GM12872 (cell line): Measurements from ENCODE around the gene ABHD4.

Experiments
- CTCF ChIP-seq: IDR thresholded peaks from 3 replicates; pipeline ENCODE4 v1.5.1; 2011; ENCODE audit warnings: low read depth, mild to moderate bottlenecking, low read length, moderate library complexity; ENCODE audit not compliant: insufficient read depth

Gene ABHD4

GRCh38 chr14:22653012-22653621 lies 55.0 kb downstream of the ABHD4 start:
- TF ChIP-seq CTCF: peak; percentile 93

- TF ChIP-seq CTCF: no peak
Measured at GRCh38 chr14:22656226-22656625, 58.1 kb downstream of the ABHD4 start.

GRCh38 chr14:22656945-22657731 lies 59.0 kb downstream of the ABHD4 start:
- TF ChIP-seq CTCF: no peak

- TF ChIP-seq CTCF: peak; percentile 38; the same call in 1 of the 3 replicates
Measured at GRCh38 chr14:22657861-22658260, 59.8 kb downstream of the ABHD4 start.

- no peak for TF ChIP-seq CTCF
Measured at GRCh38 chr14:22658946-22659345, 60.8 kb downstream of the ABHD4 start.

GRCh38 chr14:22660654-22661053 lies 62.6 kb downstream of the ABHD4 start:
- TF ChIP-seq CTCF: no peak
